MM.1S (cell line): ENCODE results near the gene PSPN.

Experiments
- CTCF ChIP-seq: fragments of 300-600 bp; sonication (generic); IDR thresholded peaks from 2 replicates; pipeline ENCODE4 v1.5.1; 2016; ENCODE audit warnings: antibody characterized with exemption, low read length, mixed read lengths
- EZH2 ChIP-seq: fragments of 300-600 bp; sonication (generic); optimal IDR thresholded peaks from 2 replicates; pipeline ENCODE3; 2017; ENCODE audit warnings: low read depth, mild to moderate bottlenecking, antibody characterized with exemption, low read length, mixed read lengths
- EZH2phosphoT487 ChIP-seq: fragments of 300-600 bp; sonication (generic); IDR thresholded peaks from 2 replicates; pipeline ENCODE4 v1.6.1; 2018; ENCODE audit warnings: antibody characterized with exemption, low read length

GRCh38 chr19:6412061-6412446 lies 36.3 kb upstream of the PSPN start:
- TF ChIP-seq CTCF = no peak
- TF ChIP-seq EZH2 = no peak
- TF ChIP-seq EZH2phosphoT487 = no peak
